GM12892 (cell line): ENCODE measurements around the gene PRDM16.

Source experiments
- POLR2A ChIP-seq: IDR thresholded peaks from 2 replicates; pipeline ENCODE4 v1.6.1; 2011; ENCODE audit warnings: low read depth, low read length, control low read depth
- POLR2AphosphoS5 ChIP-seq: IDR thresholded peaks from 2 replicates; pipeline ENCODE4 v1.6.1; 2011; ENCODE audit warnings: low read depth, low read length, control low read depth

DNA sequence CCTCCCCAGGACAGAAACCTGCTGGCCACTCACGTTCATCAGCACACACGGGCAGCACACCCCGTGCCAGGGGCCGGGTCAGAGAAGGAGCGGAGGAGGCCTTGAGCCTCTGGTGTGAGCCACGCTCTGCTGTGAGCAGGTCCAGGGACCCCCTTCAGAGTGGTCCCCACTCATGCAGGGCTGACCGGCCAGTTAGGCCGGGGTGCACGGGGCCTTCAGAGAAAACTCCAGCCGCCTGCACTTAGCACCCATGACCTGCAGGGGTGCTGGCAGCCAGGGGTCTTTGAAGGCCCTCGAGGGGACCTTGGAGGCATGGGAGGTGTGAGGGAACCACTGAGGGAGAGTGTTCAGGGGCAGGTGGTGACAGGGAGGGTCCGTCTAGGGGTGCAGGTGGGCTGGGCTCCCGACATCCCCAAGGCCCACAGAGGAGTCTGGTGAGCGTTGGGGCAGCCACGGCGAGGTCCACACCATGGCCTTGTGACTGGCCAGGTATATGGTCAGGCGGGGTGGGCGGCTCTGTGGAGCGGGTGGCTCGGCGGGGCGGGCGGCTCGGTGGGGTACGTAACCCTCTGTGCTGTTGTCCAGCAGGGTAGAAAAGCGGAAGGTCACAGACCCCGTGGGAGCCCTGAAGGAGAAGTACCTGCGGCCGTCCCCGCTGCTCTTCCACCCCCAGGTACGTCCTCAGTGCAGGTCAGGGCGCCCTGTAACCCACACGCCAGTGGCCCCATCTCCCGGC, 345.1 kb downstream of the PRDM16 start:
- TF ChIP-seq POLR2A (no peak), POLR2AphosphoS5 (no peak)
